GM18507 (cell line): ENCODE results near the gene KSR1.

Source experiments
- DNase-seq: peaks from one replicate; pipeline ENCODE4 v3.0.0; 2011; ENCODE audit warnings: low read depth; ENCODE audit not compliant: insufficient read length; ENCODE audit errors: extremely low spot score
- FAIRE-seq: peaks from 2 replicates; lab custom pipeline; 2011; peaks lifted over from hg19 to GRCh38; lab: Jason Lieb, UNC

The KSR1 gene

GRCh38 chr17:27573548-27573947 is 117.3 kb downstream of the KSR1 start:
- no peak for FAIRE-seq

GRCh38 chr17:27573971-27574525 is 117.8 kb downstream of the KSR1 start:
- DNase-seq: no peak

More at GRCh38 chr17:27573548-27573947, 117.3 kb downstream of the KSR1 start:
- no peak for DNase-seq

GRCh38 chr17:27575096-27575911 is 119.1 kb downstream of the KSR1 start:
- DNase-seq (no peak), FAIRE-seq (no peak)

More at GRCh38 chr17:27573971-27574525, 117.8 kb downstream of the KSR1 start:
- no peak for FAIRE-seq

- no peak for FAIRE-seq
Measured at GRCh38 chr17:27575912-27576252, 119.6 kb downstream of the KSR1 start.

GRCh38 chr17:27576477-27577083 is 120.3 kb downstream of the KSR1 start:
- FAIRE-seq (no peak), DNase-seq (no peak)

More at GRCh38 chr17:27575912-27576252, 119.6 kb downstream of the KSR1 start:
- no peak for DNase-seq

- no peak for FAIRE-seq
Measured at GRCh38 chr17:27577121-27577761, 121.0 kb downstream of the KSR1 start.

GRCh38 chr17:27577884-27578717 is 121.9 kb downstream of the KSR1 start:
- no peak for DNase-seq

More at GRCh38 chr17:27577121-27577761, 121.0 kb downstream of the KSR1 start:
- no peak for DNase-seq

GRCh38 chr17:27578718-27579085 is 122.5 kb downstream of the KSR1 start:
- DNase-seq (peak; percentile 58), FAIRE-seq (peak; percentile 88)

More at GRCh38 chr17:27577884-27578717, 121.9 kb downstream of the KSR1 start:
- no peak for FAIRE-seq

GRCh38 chr17:27579304-27579703 is 123.1 kb downstream of the KSR1 start:
- DNase-seq (no peak), FAIRE-seq (peak; percentile 63)

GRCh38 chr17:27579897-27580321 is 123.7 kb downstream of the KSR1 start:
- FAIRE-seq: no peak

GRCh38 chr17:27581016-27581415 is 124.8 kb downstream of the KSR1 start:
- FAIRE-seq (no peak), DNase-seq (no peak)

More at GRCh38 chr17:27579897-27580321, 123.7 kb downstream of the KSR1 start:
- DNase-seq: no peak

- FAIRE-seq (no peak), DNase-seq (no peak)
Measured at GRCh38 chr17:27582696-27583095, 126.4 kb downstream of the KSR1 start.

GRCh38 chr17:27585153-27585681 is 129.0 kb downstream of the KSR1 start:
- DNase-seq (no peak), FAIRE-seq (peak; percentile 67)

GRCh38 chr17:27585792-27586191 is 129.5 kb downstream of the KSR1 start:
- FAIRE-seq: no peak

GRCh38 chr17:27586203-27586721 is 130.0 kb downstream of the KSR1 start:
- no peak for FAIRE-seq

More at GRCh38 chr17:27585792-27586191, 129.5 kb downstream of the KSR1 start:
- DNase-seq: no peak

GRCh38 chr17:27588354-27588753 is 132.1 kb downstream of the KSR1 start:
- FAIRE-seq: no peak
- no peak for DNase-seq

More at GRCh38 chr17:27586203-27586721, 130.0 kb downstream of the KSR1 start:
- no peak for DNase-seq

GRCh38 chr17:27590864-27591263 is 134.6 kb downstream of the KSR1 start:
- FAIRE-seq (no peak), DNase-seq (no peak)

GRCh38 chr17:27591986-27592385 is 135.7 kb downstream of the KSR1 start:
- no peak for FAIRE-seq
- no peak for DNase-seq
